ENCODE measurements around the gene RABEP2.
A peak's percentile ranks its signal among the peaks of the same experiment; 100 is the strongest.
"Not testable (repeated sequence)": the region's sequence is repeated elsewhere in the genome, so short reads cannot be mapped to it uniquely, and the experiment has no call there.

The RABEP2 gene, protein sequence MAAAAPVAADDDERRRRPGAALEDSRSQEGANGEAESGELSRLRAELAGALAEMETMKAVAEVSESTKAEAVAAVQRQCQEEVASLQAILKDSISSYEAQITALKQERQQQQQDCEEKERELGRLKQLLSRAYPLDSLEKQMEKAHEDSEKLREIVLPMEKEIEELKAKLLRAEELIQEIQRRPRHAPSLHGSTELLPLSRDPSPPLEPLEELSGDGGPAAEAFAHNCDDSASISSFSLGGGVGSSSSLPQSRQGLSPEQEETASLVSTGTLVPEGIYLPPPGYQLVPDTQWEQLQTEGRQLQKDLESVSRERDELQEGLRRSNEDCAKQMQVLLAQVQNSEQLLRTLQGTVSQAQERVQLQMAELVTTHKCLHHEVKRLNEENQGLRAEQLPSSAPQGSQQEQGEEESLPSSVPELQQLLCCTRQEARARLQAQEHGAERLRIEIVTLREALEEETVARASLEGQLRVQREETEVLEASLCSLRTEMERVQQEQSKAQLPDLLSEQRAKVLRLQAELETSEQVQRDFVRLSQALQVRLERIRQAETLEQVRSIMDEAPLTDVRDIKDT

DNA sequence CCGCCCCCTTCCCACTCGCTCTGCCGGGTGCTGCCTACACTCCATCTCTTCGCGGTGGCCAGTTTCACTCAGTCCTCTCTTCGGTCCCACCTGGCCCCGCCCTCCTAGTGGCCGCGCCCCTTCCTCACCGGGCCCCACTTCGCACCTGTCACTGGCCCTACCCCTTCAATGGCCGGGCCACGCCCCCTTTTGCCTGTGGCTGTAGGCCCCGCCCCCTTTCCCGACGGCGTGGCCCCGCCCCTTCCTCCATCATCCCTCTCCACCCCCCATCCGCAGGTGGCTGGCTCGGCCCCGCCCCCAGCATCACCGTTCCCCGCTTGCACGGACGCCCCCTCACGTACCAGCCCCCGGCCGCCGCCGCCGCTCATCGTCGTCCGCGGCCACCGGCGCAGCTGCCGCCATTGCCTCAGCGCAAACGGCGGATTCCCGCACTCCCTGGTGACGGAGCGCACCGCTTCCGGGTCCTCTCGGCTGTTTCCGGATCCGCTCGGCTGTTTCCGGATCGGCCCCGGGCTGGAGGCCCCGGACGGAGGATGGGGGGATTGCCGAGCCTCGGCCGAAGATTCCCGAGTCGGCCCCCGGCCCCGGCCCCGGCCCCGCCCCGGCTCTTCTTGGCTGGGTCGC is at the start of gene RABEP2:
RABEP2 (minus strand) TSS at position 477 of the 624 bp plus-strand sequence; CDS start at position 402, 75 bp downstream.
- DNase-seq (ENCODE audit: low read depth) = no peak

DNA sequence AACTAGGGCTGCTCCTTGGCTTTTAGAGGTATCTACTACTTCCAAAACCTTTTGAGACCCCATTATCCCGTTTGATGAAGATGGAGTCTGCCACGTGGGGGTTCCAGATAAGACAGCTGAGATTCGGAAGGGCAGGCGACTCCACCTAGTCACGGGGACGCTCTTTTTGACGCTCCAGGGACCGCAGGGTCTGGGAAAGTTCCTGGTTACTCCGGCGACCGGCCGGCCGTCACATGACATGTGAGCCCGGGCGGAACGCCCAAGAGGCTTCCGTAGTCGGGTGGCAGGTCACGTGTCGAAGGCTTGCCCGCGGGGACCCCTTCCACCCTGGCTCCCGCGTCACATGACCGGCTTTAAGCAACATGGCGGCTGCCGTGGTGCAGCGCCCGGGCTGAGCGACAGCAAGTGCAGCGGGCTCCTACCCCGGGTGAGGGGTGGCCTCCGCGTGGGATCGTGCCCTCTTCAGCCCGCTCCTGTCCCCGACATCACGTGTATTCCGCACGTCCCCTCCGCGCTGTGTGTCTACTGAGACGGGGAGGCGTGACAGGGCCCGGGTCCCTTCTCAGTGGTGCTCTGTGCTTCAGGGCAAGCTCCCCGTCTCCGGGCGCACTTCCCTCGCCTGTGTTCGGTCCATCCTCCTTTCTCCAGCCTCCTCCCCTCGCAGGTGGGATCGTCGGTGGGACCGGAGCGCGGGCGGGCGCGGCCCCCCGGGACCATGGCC is 49.6 kb upstream of the RABEP2 start, which contains the start of gene SPNS1:
SPNS1 (plus strand) TSS at position 342 of the 721 bp plus-strand sequence; CDS start at position 716, 374 bp downstream.
- DNase-seq (ENCODE audit: low read depth) = peak; percentile 88

DNA sequence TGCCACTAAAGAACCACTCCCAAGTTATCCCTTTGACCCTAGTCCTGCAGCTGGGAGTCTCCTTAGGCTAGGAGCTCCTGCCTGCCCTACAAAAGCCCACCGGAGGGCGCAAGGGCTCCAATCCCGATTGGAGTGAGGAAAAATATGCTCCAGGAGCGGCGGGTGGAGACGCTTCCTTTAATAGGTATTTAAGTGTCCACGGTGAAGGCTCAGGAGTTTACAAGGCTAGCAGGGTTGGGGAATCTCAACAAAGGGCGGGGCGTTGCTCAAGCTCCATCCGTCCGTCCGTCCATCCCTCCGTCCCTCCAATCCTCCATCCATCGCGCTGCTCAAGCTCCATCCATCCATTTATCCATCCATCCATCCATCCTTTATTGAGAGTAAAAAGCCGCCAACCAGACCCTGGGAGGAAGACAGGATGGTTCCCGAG is 49.0 kb upstream of the RABEP2 start:
- DNase-seq (ENCODE audit: low read depth) = peak; percentile 11

DNA sequence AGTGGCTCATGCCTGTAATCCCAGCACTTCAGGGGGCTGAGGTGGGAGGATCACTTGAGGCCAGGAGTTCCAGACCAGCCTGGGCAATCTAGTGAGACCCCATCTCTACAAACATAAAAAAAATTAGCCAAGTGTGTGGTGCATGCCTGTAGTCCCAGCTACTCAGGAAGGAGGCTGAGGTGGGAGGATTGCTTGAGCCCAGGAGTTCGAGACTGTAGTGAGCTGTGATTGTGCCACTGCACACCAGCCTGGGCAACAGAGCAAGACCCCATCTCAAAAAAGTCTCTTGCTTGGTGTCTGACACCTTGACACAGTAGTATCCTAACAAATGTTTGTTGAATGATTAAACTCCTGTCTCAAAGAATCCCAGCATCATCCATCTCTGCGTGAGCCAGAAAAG is 44.7 kb upstream of the RABEP2 start:
- not testable (repeated sequence) for DNase-seq (ENCODE audit: low read depth)

DNA sequence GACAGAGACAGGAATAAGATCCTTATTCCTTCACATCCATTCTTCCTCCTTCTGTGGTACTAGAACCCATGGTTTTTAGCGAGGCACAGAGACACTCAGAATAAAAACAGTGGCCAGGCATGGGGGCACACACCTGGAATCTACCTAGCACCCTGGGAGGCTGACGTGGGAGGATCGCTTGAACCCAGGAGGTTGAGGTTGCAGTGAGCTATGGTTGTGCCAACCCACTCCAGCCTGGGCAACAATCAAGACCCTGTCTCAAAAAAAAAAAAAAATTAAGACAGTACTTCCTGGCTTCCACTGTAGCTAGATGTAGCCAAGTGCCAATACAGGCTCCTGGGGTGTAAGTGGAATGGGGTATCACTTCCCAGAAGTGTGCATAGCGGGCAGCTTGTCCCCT is 42.1 kb upstream of the RABEP2 start:
- DNase-seq (ENCODE audit: low read depth) = no peak

DNA sequence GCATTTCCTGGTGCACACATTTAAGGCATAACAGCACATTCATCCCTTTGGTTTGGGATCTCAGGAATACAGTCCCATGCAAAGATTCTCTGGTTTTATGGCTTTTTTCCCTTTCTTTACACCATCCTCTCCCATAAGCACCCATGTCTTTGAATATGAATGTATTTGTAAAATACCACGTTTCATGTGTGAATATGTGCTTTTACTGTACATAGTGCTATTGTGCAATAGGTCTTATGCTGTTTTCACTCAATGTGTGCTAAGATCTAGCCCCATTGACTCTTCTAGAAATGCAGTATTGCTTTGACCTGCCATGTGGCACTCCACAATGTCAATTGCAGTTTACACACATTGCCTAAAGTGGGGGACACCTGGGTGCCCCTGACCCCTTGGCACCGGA is 39.5 kb upstream of the RABEP2 start:
- no peak for DNase-seq (ENCODE audit: low read depth)

DNA sequence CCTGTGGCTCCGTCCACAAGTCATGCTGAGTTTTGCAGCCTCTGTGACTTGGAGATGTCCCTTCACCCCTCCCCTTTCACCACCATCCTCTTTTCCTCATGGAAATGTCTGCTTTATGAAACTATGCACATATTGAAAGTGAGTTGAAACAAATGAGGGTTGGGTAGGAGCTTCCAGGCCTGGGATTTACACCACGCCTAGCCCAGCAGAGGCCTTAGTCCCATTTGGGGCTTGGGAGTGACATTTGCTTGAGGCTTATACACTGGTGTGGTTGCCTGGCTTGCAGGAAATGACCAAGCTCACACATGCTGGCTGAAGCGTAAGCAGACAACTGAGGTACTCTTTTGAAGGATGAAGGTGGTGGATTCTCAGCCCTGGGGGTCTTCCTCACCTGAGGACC is 39.0 kb upstream of the RABEP2 start:
- no peak for DNase-seq (ENCODE audit: low read depth)

DNA sequence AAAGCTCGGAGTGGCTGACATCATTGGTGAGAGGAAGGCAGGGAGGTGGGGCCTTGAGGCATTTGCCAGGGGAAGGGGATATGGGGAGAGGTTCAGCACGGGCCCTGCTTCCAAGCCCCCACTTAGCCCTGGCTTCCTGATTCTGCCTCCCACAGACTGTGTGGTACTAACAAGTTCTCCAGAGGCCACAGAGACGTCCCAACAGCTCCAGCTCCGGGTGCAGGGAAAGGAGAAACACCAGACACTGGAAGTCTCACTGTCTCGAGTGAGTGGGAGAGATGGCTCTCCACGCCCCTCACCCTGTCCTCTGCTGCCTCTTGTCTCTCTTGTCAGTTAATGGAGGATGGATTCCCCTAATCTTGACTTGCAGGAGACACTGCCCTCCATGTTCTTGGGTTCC is 33.8 kb upstream of the RABEP2 start:
- no peak for DNase-seq (ENCODE audit: low read depth)

DNA sequence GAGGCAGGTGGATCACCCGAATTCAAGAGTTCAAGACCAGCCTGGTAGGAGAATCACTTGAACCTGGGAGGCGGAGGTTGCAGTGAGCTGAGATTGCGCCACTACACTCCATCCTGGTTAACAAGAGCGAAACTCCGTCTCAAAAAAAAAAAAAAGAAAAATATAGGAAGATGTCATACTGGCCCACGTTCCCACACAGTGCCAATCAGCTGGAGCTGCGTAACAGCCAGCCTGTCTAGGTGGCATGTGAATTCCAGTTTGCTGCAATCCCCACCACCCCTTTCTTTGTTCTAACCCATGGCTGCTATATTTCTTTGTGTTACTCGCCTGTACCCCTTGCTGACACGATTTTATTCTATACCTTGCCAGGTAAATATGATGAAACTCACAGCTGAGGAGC is 33.2 kb upstream of the RABEP2 start:
- no peak for DNase-seq (ENCODE audit: low read depth)

DNA sequence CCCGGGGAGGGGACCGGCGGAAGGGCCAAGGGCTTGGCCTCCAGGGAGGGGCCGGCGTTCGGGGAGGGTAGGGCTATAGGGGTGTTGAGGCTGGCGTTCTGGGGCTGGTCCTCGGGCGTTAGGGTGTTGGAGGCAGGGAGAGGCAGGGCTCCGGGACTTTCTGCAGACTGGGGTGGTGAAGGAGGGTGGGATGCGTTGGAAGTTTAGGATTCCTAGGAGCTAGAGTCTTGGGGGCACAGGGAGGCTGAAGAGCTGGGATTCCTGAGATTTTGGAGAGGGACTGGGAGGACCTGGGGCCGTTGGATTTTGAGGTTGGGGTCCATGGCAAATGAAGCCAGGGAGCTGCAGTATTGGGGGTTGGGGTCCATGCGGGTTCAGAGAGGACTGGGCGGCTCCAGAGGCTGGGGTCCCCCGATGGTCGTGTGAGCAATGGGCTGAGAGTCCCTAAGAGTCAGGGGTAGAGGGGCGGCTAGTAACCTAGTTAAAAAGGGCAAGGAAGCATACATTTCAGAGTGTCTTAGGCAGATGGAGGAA is 26.4 kb upstream of the RABEP2 start:
- no peak for DNase-seq (ENCODE audit: low read depth)

DNA sequence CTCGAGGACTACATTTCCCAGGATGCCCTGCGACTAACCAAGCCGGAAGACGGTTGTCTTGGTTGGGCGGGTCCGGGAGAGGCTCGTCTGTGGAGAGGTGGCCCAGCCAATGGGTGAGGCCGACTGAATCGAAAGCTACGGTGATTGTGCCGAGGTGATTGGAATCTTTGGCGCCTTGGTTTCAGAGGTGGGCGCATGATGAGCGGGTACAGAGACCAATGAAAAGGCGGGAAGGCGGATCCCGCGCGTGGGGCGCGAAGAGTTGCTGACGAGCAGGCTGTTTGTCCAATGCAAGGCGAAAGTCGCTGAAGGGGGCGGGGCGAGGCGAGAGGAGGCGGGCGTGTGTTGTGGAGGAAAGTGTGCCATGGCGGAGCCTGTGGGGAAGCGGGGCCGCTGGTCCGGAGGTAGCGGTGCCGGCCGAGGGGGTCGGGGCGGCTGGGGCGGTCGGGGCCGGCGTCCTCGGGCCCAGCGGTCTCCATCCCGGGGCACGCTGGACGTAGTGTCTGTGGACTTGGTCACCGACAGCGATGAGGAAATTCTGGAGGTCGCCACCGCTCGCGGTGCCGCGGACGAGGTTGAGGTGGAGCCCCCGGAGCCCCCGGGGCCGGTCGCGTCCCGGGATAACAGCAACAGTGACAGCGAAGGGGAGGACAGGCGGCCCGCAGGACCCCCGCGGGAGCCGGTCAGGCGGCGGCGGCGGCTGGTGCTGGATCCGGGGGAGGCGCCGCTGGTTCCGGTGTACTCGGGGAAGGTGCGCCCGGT is 25.8 kb upstream of the RABEP2 start, which contains the start of gene NFATC2IP:
NFATC2IP (plus strand) TSS at position 290 of the 762 bp plus-strand sequence; CDS start at position 365, 75 bp downstream.
- peak; percentile 99 for DNase-seq (ENCODE audit: low read depth)

DNA sequence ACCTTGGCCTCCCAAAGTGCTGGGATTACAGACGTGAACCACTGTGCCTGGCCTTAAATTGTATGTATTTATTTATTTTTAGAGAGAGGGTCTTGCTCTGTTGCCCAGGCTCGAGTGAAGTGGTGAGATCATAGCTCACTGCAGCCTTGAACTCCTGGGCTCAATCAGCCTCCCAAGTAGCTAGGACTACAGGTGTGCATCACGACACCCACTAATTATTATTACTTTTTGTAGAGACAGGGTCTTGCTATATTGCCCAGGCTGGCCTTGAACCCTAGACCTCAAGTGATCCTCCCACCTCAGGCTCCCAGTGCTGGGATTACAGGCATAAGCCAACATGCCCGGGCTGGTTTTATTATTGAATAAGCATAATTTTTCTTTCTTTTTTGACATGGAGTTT is 21.6 kb upstream of the RABEP2 start:
- no peak for DNase-seq (ENCODE audit: low read depth)

DNA sequence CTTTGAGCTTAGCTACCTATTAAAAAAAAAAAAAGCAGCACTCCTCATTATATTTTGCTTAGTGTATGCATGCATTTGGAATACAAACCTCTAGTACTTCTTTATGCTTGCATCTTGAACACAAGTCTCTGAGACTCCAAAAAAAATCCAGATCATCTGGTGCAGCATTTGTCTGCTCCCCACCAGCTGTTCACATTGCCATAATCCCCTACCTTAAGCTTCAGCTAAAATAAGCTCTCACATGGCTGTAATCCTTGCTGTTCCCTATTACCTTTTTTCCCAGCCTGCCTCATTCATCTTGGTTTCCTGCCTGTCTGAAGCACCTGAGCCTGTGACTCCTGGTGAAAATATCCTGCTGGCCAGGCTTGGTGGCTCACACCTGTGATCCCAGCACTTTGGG is 18.2 kb upstream of the RABEP2 start:
- DNase-seq (ENCODE audit: low read depth) = no peak

DNA sequence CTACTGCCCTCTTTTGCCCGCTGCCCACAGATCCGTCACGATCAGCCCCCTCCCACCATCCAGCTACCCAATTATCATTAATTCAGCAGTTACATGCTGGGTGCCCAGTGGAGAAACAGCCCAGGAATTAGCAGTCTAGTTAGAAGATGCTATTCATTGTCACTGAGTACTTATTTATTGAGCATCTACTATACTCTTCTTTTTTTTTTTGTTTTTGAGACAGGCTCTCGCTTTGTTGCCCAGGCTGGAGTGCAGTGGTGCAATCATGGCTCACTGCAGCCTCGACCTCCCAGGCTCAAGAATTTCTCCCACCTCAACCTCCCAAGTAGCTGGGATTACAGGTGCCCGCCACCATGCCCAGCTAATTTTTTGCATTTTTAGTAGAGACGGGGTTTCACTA is 14.8 kb upstream of the RABEP2 start:
- DNase-seq (ENCODE audit: low read depth) = not testable (repeated sequence)

DNA sequence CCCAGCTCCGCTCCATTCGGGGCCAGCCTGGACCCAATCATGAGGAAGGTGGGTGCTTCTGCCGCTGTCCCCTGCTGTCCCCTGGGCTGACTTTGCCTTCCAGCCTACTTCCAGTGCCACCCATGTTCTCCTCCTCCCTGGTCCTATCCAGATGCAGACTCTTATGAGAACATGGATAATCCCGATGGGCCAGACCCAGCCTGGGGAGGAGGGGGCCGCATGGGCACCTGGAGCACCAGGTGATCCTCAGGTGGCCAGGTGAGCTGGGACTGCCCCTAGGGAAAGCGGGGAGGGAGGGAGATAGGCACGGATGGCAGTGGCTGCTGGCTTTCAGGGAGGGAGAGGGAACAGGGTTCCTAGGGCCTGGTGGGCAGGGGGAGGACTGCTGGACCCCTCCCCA is 13.7 kb upstream of the RABEP2 start:
- DNase-seq (ENCODE audit: low read depth) = no peak

DNA sequence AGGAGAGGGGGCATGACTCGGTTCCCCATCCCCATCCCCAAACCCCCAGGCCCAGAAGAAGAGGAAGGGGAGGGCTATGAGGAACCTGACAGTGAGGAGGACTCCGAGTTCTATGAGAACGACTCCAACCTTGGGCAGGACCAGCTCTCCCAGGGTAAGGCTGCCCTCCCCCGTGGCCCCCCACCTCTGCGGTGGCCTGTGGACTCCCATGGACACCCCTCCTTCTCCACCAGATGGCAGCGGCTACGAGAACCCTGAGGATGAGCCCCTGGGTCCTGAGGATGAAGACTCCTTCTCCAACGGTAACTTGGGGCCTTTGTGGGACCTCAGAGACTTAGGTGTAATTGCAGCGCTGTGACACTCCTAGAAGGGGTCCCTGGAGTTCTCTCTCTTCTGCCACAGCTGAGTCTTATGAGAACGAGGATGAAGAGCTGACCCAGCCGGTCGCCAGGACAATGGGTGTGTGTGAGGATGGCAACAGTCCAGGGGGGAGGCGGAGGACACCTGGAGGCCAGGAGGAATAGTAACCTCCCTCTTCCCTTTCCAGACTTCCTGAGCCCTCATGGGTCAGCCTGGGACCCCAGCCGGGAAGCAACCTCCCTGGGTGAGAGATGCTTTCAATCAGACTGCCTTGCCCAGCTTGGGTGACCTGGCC is 12.3 kb upstream of the RABEP2 start:
- no peak for DNase-seq (ENCODE audit: low read depth)

DNA sequence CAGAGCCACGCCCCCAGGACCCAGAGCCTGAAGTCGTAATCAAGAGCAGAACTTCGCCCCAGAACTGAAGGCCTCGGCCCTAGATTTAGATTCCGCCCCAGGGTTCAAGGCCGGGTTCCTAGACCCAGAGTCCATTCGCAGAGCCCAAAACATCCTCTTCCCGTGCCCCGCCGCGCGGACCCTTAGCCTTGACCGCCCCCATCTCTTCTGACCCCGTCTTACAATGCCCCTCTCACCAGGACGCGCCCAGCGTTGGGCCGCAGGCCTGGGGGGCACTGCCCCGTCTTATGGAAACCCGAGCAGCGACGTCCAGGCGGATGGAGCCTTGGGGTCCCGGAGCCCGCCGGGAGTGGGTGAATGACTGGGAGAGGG is 11.7 kb upstream of the RABEP2 start:
- DNase-seq (ENCODE audit: low read depth) = no peak

DNA sequence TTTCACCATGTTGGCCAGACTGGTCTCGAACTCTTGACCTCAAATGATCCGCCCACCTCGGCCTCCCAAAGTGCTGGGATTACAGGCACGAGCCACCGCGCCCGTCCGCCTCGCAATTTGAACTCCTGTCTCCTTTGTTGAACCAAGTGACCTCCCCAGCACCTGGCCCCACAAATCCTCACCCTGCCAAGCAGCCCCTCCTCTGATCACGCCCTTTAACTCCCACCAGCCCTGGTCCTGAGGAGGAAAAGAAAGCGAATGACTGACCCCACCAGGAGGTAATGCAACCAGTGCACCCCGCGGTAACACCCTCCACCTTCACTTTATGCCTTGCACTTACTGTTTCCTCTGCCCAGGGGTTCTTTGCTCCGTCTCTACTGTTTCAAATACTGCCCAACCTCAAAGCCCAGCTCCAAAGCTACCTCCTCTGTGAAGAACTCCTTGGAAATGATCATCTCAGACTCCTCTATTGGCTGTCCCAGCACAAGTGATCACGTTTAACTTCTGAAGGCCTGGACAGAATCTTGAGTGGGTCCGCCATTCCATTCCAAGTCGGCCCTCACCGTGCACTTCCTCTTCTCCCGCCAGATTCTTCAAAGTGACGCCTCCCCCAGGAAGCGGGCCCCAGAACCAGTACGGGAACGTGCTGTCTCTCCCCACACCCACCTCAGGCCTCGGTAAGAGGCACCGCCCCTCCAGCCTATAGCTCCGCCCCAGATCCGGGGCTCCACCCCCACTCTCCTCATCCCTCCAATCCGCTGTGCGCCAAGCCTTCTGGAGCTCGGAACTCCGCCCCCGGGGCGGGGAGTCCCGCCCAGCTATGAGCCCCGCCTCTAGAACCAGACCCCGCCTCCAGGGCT is 11.1 kb upstream of the RABEP2 start:
- no peak for DNase-seq (ENCODE audit: low read depth)

DNA sequence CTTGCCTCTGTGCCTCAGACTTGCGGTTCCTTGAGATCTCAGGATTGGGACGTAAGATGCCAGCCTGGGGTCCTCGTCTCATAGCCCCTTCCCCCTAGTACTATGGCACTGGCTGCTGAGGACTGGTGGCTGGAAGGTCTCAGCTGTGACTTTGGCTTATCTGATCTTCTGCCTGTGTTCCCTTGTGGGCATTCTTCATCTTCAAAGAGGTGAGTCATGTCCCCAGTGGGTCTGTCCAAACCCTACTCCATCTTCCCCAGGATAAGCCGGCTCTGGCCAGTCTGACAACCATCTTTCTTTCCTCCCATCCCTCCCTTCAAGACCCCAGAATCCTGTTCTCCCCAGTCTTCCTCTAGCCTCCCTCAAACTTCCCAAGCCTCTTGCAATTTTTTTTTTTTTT is 10.3 kb upstream of the RABEP2 start:
- DNase-seq (ENCODE audit: low read depth) = no peak

DNA sequence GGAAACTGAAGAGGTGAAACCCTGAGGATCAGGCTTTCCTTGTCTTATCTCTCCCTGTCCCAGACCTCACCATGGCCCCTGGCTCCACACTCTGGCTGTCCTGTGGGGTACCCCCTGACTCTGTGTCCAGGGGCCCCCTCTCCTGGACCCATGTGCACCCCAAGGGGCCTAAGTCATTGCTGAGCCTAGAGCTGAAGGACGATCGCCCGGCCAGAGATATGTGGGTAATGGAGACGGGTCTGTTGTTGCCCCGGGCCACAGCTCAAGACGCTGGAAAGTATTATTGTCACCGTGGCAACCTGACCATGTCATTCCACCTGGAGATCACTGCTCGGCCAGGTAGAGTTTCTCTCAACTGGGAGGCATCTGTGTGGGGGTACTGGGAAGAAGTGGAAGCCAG is 8.1 kb upstream of the RABEP2 start:
- DNase-seq (ENCODE audit: low read depth) = no peak
